LoVo (cell line): ENCODE results near the gene QPRT.
A peak's percentile ranks its signal among the peaks of the same experiment; 100 is the strongest.
"Not testable (repeated sequence)": the region's sequence is repeated elsewhere in the genome, so short reads cannot be mapped to it uniquely, and the experiment has no call there.

Experiments used
- DNase-seq: peaks from one replicate; pipeline ENCODE4 v3.0.0-alpha.2; 2016; ENCODE audit warnings: low spot score

The QPRT gene

DNA sequence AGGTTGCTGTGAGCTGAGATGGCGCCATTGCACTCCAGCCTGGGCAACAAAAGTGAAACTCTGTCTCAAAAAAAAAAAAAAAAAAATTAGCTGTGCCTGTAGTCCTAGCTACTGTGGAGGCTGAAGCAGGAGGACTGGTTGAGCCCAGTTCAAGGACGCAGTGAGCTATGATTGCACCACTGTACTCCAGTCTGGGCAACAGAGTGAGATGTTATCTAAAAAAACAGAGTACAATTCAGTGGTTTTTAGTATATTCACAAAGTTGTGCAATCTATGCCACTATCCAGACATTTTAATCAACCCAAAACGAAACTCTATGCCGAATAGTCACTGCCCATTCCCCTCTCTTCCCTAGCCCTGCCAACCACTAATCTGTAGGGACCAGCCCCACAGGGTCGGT lies 41.7 kb downstream of the QPRT start:
- DNase-seq, result no peak

DNA sequence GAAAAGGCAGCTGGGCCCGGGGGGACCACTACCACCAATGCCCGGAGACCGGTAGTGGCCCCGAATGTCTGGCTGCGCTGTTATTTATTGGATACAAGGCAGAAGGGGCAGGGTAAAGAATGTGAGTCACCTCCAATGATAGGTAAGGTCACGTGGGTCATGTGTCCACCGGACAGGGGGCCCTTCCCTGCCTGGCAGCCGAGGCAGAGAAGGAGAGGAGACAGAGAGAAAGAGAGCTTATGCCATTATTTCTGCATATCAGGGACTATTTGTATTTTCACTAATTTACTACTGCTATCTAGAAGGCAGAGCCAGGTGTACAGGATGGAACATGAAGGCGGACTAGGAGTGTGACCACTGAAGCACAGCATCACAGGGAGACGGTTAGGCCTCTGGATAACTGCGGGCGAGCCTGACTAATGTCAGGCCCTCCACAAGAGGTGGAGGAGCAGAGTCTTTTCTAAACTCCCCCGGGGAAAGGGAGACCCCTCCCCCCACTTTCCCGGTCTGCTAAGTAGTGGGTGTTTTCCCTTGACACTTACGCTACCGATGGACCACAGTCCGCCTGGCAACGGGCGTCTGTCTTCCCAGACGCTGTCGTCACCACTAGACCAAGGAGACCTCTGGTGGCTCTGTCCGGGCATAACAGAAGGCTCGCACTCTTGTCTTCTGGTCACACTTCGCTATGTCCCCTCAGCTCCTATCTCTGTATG lies 42.3 kb downstream of the QPRT start:
- peak; percentile 31 for DNase-seq

DNA sequence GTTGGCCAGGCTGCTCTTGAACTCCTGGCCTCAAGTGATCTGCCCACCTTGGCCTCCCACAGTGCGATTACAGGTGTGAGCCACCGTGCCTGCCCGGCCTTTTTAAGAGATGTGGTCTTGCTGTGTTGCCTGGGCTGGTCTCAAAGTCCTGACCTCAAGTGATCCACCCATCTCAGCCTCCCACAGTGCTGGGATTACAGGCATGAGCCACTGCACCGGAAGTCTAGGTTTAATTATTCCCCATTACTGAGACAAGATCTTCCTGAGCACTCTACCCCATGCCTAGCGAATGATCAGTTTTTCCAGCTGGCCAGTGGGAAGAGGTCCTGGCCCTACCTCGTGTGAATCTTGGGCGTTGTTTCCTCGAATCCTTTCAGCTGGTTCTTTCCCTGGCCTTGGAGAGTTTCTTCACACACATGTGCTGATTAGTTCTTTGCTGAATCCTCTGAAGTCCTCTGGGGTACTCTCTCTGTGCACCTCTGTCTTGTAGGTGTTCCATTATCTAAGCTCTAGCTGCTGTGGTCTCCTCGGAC lies 47.9 kb downstream of the QPRT start:
- no peak for DNase-seq

DNA sequence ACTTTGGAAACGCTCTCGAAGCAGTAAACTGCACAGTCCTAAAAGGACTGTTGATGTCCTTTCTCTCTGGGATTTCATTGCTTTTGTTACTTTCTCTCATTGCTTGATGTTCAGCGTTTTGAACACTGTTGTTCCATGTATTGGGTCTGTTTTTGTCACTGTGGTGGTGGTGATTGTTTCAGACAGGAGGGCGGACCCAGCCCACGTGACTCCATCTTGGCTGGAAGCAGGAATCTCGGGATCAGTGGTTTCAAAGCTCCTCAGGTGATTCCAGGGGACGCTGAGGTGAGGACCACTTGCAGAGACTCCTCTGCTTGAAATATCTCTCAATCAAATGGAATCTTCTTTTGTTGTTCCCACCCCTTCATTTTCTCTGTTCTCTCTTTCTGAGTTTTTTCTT lies 48.5 kb downstream of the QPRT start:
- no peak for DNase-seq

DNA sequence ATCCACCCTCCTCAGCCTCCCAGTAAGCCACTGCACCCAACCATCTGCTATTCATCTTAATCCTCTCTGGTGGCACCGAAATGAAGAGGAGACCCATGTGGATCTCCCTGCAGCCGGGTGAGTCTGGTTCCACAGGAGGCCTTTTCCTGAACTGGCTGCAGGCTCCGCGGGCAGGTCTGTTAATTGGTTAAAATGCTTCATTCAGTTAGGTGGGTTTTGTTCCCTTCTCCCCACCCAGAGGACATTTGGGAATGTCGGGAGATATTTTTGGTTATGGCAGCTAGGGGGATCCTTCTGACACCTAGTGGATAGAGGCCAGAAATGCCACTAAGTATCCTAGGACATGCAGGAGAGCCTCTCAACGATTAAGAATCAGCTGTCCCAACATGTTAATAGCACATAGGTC lies 50.1 kb downstream of the QPRT start:
- DNase-seq, result peak; percentile 51

DNA sequence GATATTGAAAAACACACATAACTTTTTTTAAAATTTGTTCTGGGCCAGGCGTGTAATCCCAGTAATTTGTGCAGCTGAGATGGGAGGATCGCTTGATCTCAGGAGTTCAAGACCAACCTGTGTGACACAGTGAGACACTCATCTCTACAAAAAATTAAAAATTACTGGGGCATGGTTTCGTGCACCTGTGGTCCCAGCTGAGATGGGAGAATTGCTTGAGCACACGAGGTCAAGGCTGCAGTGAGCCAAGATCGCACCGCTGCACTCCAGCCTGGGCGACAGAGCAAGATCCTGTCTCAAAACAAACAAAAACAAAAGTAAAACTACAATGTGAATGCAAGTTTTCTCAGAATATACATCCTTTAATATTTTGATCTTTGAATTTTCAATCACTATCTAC lies 51.7 kb downstream of the QPRT start:
- DNase-seq, result no peak

DNA sequence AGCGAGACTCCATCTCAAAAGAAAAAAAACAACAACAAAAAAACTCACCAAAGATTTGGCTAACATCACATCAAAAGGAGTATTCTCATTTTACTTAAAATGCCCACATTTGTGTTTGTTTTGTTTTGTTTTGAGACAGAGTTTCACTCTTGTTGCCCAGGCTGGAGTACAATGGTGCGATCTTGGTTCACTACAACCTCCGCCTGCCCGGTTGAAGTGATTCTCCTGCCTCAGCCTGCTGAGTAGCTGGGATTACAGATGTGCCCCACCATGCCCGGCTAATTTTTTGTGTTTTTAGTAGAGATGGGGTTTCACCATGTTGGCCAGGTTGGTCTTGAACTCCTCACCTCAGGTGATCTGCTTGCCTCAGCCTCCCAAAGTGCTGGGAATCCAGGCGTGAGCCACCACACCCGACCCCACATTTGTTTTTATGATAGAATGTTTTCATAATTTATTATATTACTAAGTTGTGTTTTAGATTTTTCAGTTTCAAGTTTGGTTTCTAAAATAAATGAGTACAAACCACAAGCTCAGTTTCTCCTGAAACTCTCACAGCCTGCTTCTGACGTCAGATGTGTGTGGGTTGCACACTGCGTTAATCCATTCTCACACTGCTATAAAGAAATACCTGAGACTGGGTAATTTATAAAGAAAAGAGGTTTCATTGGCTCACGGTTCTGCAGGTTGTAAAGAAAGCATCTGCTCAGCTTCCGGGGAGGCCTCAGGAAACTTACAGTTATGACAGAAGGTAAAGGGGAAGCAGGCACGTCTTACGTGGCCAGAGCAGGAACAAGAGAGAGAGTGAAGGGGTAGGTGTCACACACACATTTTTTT lies 53.0 kb downstream of the QPRT start:
- DNase-seq, result not testable (repeated sequence)

DNA sequence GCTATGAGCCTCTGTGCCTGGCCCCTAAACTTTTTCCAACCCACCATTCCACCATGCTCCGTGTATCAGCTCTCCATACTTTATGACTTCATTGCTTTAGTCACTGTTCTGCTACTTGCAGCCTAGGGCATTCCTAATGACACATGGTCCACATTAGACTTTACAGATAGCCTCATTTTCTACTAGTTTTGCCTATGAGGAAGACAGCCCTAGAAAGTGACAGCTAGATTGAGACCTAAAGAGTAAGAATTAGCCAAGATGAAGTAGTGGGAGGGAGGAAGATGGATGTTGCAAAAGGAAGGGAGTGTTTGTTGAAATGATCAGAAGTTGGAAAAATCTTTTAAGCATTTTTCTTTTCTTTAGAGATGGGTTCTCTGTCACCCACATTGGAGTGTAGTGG lies 55.8 kb downstream of the QPRT start:
- DNase-seq, result no peak

DNA sequence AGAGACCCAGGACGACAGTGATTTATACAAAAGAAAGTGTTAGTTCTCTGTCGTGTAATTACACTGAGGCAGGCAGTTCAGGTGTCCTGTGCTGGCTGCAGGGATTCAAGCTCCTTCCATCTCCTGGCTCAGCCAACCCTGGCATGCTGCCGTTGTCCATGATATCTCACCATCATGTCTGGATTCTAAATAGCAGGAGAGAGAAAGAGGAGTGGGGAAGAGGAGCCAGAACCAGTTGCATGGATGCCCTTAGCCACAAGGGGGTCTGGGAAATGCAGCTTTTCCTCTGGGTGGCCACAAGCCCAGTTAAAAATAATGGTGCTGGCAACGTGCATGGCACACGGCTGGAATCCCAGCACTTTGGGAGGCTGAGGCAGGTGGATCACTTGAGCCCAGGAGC lies 57.1 kb downstream of the QPRT start:
- DNase-seq, result no peak

DNA sequence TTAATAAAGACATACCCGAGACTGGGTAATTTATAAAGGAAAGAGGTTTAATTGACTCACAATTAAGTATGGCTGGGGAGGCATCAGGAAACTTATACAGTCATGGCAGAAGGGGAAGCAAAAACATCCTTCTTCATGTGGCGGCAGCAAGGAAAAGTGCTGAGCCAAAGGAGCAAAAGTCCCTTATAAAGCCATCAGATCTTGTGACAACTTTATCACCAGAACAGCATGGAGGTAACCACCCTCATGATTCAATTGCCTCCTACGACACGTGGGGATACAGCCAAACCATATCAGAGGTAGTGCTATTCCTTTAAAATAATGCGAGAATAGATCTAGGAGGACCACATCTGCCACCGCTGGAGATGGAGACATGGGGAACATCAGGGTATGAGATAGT lies 57.8 kb downstream of the QPRT start:
- DNase-seq, result no peak

DNA sequence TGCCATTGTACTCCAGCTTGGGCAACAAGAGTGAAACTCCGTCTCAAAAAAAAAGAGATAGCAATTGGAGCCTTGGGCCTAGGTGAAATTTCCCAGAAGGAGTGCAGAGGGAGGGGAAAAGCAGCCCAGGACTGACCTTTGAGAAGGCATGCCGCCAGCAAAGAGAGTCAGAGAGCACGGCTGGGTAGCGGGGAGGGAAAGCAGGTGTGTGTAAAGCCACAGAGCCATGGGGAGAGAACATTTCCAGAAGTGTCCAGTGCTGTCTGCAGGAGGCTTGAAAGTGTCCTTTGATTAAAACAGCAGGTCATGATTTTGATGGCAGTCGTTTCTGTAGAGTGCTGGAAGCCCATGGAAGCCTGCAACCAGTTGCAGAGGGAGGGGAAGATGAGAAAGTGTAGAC lies 58.7 kb downstream of the QPRT start:
- DNase-seq, result no peak

DNA sequence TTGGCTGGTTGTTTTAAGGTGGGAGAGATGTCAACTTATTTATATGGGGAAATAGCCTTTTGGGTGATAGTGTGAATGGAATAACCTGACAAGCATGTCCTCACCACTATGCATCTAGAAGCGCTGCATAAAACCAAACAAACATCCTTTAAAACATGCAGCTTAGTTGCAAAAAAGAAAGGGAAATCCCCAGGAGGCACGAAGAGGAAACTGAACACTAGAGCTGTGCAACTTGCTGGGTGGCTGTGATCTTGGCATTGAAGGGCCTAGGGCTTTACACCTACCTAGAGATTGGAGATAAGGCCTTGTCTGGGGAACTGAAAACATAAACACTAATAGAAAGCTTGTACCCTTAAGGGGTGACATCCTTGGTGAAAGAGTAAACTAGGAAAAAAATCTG lies 59.5 kb downstream of the QPRT start:
- DNase-seq, result no peak

DNA sequence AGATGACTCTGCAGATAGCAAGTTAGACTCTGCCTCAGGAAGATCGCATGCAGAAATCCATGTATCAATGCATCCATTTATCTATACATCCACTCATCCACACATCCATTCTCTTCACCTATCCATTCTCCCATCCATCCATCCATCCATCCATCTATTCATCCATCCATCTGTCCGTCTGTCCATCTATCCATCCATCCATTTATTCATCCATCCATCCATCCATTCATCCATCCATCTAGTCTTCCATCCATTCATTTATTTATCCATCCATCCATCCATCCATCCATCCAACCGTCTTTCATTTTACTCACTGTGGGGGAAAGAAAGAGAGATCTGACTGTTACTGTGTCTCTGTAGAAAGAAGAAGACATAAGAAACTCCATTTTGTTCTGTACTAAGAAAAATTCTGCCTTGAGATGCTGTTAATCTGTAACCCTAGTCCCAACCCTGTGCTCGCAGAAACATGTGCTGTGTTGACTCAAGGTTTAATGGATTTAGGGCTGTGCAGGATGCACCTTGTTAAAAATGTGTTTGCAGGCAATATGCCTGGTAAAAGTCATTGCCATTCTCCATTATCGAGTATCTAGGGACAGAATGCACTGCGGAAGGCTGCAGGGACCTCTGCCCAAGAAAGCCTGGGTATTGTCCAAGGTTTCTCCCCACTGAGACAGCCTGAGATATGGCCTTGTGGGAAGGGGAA lies 61.1 kb downstream of the QPRT start:
- DNase-seq, result not testable (repeated sequence)

DNA sequence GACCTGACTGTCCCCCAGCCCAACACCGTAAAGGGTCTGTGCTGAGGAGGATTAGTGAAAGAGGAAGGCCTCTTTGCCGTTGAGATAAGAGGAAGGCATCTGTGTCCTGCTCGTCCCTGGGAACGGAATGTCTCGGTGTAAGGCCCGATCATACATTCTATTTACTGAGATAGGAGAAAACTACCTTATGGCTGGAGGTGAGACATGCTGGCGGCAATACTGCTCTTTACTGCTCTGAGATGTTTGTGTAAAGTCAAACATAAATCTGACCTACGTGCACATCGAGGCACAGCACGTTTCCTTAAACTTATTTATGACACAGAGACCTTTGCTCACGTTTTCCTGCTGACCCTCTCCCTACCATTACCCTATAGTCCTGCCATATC lies 61.6 kb downstream of the QPRT start:
- not testable (repeated sequence) for DNase-seq

DNA sequence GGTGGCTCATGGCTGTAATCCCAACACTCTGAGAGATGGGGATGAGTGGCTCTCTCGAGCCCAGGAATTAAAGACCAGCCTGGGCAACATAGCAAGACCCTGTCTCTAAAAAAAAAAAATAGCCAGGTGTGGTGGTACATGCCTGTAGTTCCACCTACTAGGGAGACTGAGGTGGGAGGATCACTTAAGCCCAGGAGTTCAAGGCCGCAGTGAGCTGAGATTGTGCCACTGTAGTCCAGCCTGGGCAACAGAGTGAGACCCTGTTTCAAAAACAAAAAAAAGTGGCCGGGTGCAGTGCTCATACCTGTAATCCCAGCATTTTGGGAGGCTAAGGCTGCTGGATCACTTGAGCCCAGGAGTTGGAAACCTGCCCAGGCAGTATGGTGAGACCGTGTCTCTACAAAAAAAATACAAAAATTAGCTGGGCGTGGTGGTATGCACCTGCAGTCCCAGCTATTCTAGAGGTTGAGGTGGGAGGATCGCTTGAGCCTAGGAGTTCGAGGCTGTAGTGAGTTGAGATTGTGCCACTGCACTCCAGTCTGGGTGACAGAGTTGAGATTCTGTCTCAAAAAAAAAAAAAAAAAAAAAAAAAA lies 63.8 kb downstream of the QPRT start:
- DNase-seq, result no peak

DNA sequence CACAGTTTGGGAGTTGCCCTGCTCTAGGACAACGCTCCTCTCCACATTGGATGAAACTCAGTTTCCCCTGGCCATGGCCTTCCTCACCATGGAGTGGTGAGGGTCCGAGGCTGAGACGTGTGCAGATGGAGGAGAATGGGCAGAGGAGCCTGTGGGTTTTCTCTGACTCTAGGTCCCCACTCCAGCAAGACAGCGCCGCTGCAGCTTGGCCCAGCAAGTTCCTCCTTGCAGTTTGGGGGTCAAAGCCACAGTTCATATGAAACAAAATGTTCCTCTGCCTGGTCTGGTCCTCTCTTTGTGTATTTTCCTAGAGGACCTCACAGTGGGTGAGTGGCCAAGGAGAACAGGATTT lies 64.5 kb downstream of the QPRT start:
- DNase-seq, result no peak

DNA sequence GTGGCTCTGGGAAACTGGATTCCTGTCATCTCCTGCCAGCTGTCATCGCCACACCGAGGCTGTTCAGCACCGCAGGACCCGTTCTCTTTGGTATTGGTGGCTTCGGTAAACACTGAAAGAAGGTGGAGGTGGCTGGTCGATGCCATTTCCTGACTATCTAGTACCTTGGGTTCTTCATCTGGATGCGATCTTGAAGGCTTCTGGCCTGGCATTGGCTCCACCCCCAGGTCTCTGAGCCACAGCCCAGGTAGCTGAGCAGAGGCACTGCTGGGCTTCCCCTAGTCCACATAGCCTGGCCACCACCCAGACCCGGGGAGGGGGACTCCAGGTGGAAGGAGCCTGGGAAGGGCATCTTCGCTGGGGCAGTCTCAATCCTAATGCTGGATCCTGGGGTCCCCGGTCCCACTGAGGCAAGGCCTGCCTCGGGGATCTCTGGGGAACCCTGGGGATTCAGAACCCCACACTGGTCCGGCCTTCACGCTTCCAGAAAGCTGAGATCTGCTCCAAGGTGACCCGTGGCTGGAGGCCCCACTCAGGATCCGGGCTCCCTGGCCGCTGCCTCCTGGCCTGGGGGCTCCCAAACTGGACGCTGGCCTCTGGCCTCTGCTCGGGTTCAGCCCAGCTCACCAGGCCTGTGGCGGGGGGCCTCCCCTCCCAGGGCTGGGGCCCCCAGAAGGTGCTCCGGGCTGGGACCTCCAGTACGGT lies 65.0 kb downstream of the QPRT start:
- DNase-seq, result no peak

DNA sequence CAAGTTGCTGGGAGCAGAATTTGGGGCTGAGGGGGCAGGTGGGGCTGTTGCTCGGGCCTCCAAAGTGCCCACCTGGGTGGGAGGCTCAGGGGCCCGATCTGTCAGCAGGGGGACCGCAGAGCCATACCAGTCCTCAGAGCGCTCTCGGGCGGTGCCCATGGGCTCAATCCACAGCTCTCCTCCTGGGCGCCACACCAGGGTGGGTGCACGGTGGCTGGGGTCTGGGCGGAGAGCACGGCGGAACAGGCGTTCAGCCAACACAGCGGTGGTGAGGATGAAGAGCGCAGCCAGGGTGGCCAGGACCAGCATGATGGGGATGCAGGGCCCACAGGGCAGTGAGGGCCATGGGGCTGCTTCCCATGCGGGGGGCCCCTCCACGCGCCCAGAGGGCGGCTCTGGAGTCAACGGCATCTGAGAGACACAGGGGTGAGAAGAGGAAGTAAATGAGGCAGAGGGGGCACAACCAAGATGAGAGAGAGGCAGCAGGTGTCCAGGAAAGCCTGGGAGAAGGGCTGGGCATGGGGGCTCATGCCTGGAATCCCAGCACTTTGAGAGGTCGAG lies 65.6 kb downstream of the QPRT start:
- DNase-seq, result no peak

DNA sequence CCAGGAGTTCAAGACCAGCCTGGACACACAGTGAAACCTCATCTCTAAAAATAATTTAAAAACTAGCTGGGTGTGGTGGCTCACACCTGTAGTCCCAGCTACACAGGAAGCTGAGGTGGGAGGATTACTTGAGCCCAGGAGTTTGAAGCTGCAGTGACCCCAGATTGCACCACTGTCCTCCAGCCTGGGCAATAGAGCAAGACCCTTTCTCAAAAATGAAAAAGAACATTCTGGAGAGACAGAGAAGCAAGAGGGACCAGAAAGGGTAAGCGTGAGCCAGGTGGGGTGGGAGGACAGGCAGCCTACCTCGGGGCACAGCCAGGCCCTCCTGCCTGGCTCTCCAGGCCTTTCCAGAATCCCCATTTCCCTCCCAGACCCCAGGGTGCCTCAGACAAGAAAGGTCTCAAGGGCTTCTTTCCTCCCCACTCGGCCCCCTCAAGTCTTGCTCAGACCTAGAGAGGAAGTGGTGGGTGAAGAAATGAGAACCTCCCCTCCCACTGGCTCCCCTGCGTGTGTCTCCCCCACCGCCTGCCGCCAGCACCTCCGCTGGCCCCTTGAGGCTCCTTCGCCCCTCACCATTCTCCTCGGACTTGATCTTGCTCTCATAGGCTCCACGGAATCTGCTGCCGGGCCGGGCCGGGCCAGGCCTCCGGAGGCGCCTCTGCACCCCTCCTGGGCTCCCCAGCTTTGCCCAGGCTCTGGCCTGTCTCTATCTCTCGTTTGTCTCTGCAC lies 66.3 kb downstream of the QPRT start:
- DNase-seq, result no peak

DNA sequence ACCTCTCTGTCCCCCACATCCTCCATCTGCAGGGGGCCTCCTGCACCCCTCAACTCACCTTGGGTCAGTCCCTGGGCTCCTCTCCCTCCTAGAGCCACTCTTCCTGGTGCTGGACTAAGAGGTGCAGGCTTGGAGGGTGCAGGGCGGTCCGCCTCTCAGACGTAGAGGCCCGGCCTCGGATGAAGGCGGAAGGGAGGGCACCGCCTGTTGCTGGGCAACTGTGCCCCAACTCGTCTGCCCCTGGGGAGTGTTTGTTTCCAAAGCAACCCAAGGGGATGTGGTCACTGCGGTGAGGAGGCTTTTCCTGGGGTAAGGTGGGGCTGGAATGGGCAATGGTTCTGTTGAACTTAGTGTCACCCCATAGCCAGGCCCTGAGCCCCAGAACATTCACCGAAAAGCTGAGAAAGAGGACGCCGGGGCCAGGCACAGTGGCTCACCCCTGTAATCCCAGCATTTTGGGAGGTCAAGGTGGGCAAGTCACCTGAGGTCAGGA lies 66.9 kb downstream of the QPRT start, which contains the start of gene C16orf54:
Gene C16orf54 (minus strand): TSS at position 138 of the 493 bp plus-strand sequence. CDS start 1,039 bp downstream, outside the sequence.
- DNase-seq, result no peak
